Liver (tissue), 9 donors: ENCODE measurements around the gene SFXN3. TPM values are rescaled to one million over a fixed set of nuclear protein-coding genes. Genes with fewer than 3 reads are reported as not detected.

Experiments
- DNase-seq: peaks from one replicate; pipeline ENCODE4 v3.0.0-alpha.2; 2017; ENCODE audit warnings: low spot score
- H3K27ac ChIP-seq, 2 donors: one replicate each; pipeline ENCODE4 v1.7.0; 2013; ENCODE audit warnings: inconsistent platforms in 2 of 2, low read length in 2 of 2, control low read depth in 1 of 2, low read depth in 1 of 2, mild to moderate bottlenecking in 1 of 2
- H3K27me3 ChIP-seq, 4 donors: one replicate each; pipeline versions ENCODE4 v1.6.1 to v1.7.0; 2013; ENCODE audit warnings: low read length in 3 of 4, inconsistent platforms in 1 of 4, mild to moderate bottlenecking in 1 of 4, moderate library complexity in 1 of 4; ENCODE audit not compliant: control insufficient read depth in 4 of 4, insufficient read depth in 4 of 4
- H3K36me3 ChIP-seq, 4 donors: one replicate each; pipeline versions ENCODE4 v1.6.1 to v1.7.0; 2013; ENCODE audit warnings: low read length in 3 of 4, mild to moderate bottlenecking in 3 of 4, low read depth in 1 of 4, moderate library complexity in 1 of 4; ENCODE audit not compliant: control insufficient read depth in 4 of 4, insufficient read depth in 3 of 4
- H3K4me1 ChIP-seq, 4 donors: one replicate each; pipeline versions ENCODE4 v1.6.1 to v1.7.0; 2013; ENCODE audit warnings: low read length in 3 of 4, mild to moderate bottlenecking in 3 of 4, moderate library complexity in 1 of 4; ENCODE audit not compliant: control insufficient read depth in 4 of 4, insufficient read depth in 4 of 4
- H3K4me3 ChIP-seq, 3 donors: one replicate each; pipeline versions ENCODE4 v1.6.1 to v1.7.0; 2013; ENCODE audit warnings: low read length in 3 of 3, control low read depth in 1 of 3, low read depth in 1 of 3, mild to moderate bottlenecking in 1 of 3
- H3K9ac ChIP-seq, 2 donors: one replicate each; pipeline ENCODE4 v1.7.0; 2013; ENCODE audit warnings: low read length in 2 of 2, mild to moderate bottlenecking in 2 of 2, moderate library complexity in 2 of 2, control low read depth in 1 of 2, low read depth in 1 of 2
- H3K9me3 ChIP-seq, 4 donors: one replicate each; pipeline versions ENCODE4 v1.6.1 to v1.7.0; 2013; ENCODE audit warnings: low read length in 3 of 4; ENCODE audit not compliant: control insufficient read depth in 4 of 4
- EGR1 ChIP-seq, 2 donors: IDR thresholded peaks; 2 replicates each; pipeline ENCODE4 v1.6.1; 2016 to 2018; ENCODE audit warnings: antibody characterized with exemption in 2 of 2, low read depth in 2 of 2
- FOXA1 ChIP-seq: IDR thresholded peaks from 2 replicates; pipeline ENCODE4 v1.6.1; 2016; ENCODE audit warnings: antibody characterized with exemption
- FOXA2 ChIP-seq: IDR thresholded peaks from 2 replicates; pipeline ENCODE4 v1.6.1; 2016; ENCODE audit warnings: antibody characterized with exemption
- GABPA ChIP-seq, 2 donors: IDR thresholded peaks in 1 of 2; conservative IDR thresholded peaks in 1 of 2; 2 replicates each; pipeline ENCODE4 v1.6.1; 2016; ENCODE audit warnings: antibody characterized with exemption in 2 of 2, mild to moderate bottlenecking in 1 of 2, moderate library complexity in 1 of 2
- HNF4A ChIP-seq, 2 donors: conservative IDR thresholded peaks; 2 replicates each; pipeline ENCODE4 v1.6.1; 2016; ENCODE audit warnings: antibody characterized with exemption in 2 of 2, mild to moderate bottlenecking in 2 of 2
- HNF4G ChIP-seq: IDR thresholded peaks from 2 replicates; pipeline ENCODE4 v1.6.1; 2016; ENCODE audit warnings: antibody characterized with exemption
- JUND ChIP-seq, 2 donors: IDR thresholded peaks; 2 replicates each; pipeline ENCODE4 v1.6.1; 2016; ENCODE audit warnings: antibody characterized with exemption in 2 of 2
- NR2F2 ChIP-seq: IDR thresholded peaks from 2 replicates; pipeline ENCODE4 v1.6.1; 2016; ENCODE audit warnings: antibody characterized with exemption
- RAD21 ChIP-seq, 2 donors: IDR thresholded peaks; 2 replicates each; pipeline ENCODE4 v1.6.1; 2016; ENCODE audit warnings: antibody characterized with exemption in 2 of 2, mild to moderate bottlenecking in 2 of 2
- RXRA ChIP-seq, 2 donors: IDR thresholded peaks; 2 replicates each; pipeline ENCODE4 v1.6.1; 2017 to 2018; ENCODE audit warnings: antibody characterized with exemption in 2 of 2, mild to moderate bottlenecking in 1 of 2
- SP1 ChIP-seq: IDR thresholded peaks from 2 replicates; pipeline ENCODE4 v1.6.1; 2018; ENCODE audit warnings: antibody characterized with exemption, mild to moderate bottlenecking
- TAF1 ChIP-seq: conservative IDR thresholded peaks from 2 replicates; pipeline ENCODE4 v1.6.1; 2016; ENCODE audit warnings: antibody characterized with exemption, mild to moderate bottlenecking
- YY1 ChIP-seq: IDR thresholded peaks from 2 replicates; pipeline ENCODE4 v1.6.1; 2016; ENCODE audit warnings: antibody characterized with exemption, mild to moderate bottlenecking
- WGBS: extraction: QIAGEN DNeasy Blood & Tissue Kit; methylation state at CpG from one replicate; pipeline ENCODE4 v1.1.7; 2013; 5-methylcytosine and 5-hydroxymethylcytosine counted together
- polyA plus RNA-seq, 2 donors: library from polyadenylated mRNA; stranded (reverse) in 1 of 2; unstranded in 1 of 2; fragments of 200-250 nt in 1 of 2; fragments of >200 nt in 1 of 2; fragmentation: Nextera tagmentation in 1 of 2; extraction: Ambion mirVana in 1 of 2; gene quantifications; one replicate each; pipeline versions ENCODE4 v1.2.1 to v1.2.3, GENCODE V29; 2013 to 2015
- total RNA-seq, 2 donors: library from RNA; depleted of rRNA; stranded (reverse); fragments of >200 nt; gene quantifications; one replicate each; pipeline ENCODE4 v1.2.3, GENCODE V29; 2014
- TF ChIP-seq, protein P1 (sequence below): IDR thresholded peaks from 2 replicates; pipeline ENCODE4 v1.6.1; 2016; ENCODE audit warnings: antibody characterized with exemption, mild to moderate bottlenecking
- TF ChIP-seq, protein P2 (sequence below): fragments of 150-350 bp; IDR thresholded peaks from 2 replicates; pipeline ENCODE4 v1.5.1; 2017; ENCODE audit warnings: improper control_type of control experiment, low read depth, low read length; ENCODE audit not compliant: missing input control
- TF ChIP-seq, protein P3 (sequence below): IDR thresholded peaks from 2 replicates; pipeline ENCODE4 v1.6.1; 2016; ENCODE audit warnings: antibody characterized with exemption
- TF ChIP-seq, protein P4 (sequence below): IDR thresholded peaks from 2 replicates; pipeline ENCODE4 v1.6.1; 2016; ENCODE audit warnings: antibody characterized with exemption
- TF ChIP-seq, protein P5 (sequence below): IDR thresholded peaks from 2 replicates; pipeline ENCODE4 v1.6.1; 2016; ENCODE audit warnings: antibody characterized with exemption
- donor health status: healthy.
- donor health status: healthy.
- donor health status: healthy.
- donor health status: healthy.
- donor health status: healthy.

Gene SFXN3, protein sequence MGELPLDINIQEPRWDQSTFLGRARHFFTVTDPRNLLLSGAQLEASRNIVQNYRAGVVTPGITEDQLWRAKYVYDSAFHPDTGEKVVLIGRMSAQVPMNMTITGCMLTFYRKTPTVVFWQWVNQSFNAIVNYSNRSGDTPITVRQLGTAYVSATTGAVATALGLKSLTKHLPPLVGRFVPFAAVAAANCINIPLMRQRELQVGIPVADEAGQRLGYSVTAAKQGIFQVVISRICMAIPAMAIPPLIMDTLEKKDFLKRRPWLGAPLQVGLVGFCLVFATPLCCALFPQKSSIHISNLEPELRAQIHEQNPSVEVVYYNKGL
- total RNA-seq (10 to 100 TPM in 1 of 2 donors, 1 to 10 TPM in 1; 8.9 to 11.1 TPM), polyA plus RNA-seq (1 to 10 TPM; 1.7 to 3.8 TPM)

DNA sequence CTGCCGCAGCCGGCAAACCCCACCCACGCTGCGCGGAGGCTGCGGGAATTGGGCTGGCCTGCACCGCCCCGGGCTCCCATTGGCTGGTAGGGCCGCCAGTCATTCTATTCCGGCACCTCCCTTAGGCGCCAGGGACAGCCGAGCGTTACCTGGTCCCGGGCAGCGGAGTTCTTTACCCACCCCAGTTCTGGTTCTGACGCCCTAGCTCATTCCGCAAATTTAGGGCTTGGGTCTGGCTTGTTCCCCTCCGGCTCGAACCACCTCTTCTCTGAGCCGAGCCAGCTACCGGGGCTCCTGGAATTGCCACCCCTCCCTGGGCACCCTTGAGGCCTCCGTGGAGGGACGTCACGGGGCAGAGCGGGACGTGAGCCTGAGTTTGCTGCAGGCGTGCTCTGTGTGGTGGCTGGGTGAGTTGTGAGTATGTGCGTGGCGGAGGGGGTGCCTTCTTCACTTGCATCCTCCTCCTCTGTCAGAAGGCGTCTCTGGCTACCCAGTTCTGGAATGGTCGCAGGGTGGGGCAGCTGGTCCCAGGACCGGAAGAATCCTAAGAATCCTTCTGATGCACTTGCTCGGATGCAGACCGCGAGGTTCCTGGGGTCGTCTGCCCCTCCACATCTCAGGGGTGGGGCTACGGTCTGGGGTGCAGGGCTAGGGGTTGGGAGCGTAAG is at the start of gene SFXN3, which contains the start of gene PDZD7:
TSS of gene SFXN3 (plus strand) at position 107 of the 668 bp plus-strand sequence. CDS start 3,461 bp downstream, outside the sequence.
TSS of gene PDZD7 (minus strand) at position 2 of the 668 bp plus-strand sequence. CDS start 910 bp downstream, outside the sequence.
- Histone ChIP-seq H3K27me3 (no peaks in the 10 kb centered on the region), H3K36me3 (peaks cover 0 to 3% (median under 1%) of the 10 kb centered on the region in 4 donors), H3K9me3 (no peaks in the 10 kb centered on the region), H3K9ac (peak within 1 kb of the TSS in 1 of 2 donors; percentile 60), H3K4me1 (peaks cover 4 to 24% (median 18%) of the 10 kb centered on the region in 4 donors), H3K27ac (peak within 1 kb of the TSS; percentile 73 to 87), H3K4me3 (peak within 1 kb of the TSS; percentile 60 to 83 (median 67))
- TF ChIP-seq JUND (IDR thresholded peaks at IDR 0.05), result no peak
- TF ChIP-seq, protein P1, sequence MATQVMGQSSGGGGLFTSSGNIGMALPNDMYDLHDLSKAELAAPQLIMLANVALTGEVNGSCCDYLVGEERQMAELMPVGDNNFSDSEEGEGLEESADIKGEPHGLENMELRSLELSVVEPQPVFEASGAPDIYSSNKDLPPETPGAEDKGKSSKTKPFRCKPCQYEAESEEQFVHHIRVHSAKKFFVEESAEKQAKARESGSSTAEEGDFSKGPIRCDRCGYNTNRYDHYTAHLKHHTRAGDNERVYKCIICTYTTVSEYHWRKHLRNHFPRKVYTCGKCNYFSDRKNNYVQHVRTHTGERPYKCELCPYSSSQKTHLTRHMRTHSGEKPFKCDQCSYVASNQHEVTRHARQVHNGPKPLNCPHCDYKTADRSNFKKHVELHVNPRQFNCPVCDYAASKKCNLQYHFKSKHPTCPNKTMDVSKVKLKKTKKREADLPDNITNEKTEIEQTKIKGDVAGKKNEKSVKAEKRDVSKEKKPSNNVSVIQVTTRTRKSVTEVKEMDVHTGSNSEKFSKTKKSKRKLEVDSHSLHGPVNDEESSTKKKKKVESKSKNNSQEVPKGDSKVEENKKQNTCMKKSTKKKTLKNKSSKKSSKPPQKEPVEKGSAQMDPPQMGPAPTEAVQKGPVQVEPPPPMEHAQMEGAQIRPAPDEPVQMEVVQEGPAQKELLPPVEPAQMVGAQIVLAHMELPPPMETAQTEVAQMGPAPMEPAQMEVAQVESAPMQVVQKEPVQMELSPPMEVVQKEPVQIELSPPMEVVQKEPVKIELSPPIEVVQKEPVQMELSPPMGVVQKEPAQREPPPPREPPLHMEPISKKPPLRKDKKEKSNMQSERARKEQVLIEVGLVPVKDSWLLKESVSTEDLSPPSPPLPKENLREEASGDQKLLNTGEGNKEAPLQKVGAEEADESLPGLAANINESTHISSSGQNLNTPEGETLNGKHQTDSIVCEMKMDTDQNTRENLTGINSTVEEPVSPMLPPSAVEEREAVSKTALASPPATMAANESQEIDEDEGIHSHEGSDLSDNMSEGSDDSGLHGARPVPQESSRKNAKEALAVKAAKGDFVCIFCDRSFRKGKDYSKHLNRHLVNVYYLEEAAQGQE, result no peak
- no peak for TF ChIP-seq RXRA (IDR thresholded peaks at IDR 0.05)
- TF ChIP-seq EGR1 (IDR thresholded peaks at IDR 0.05; ENCODE audit: low read depth in 2 of 2), result peak; percentile 67 to 72
- peak in 1 of 2 donors; percentile 15 for TF ChIP-seq GABPA (IDR thresholded peaks at IDR 0.05 in 1 of 2, conservative IDR thresholded peaks at IDR 0.05 in 1 of 2)
- TF ChIP-seq, protein P2, sequence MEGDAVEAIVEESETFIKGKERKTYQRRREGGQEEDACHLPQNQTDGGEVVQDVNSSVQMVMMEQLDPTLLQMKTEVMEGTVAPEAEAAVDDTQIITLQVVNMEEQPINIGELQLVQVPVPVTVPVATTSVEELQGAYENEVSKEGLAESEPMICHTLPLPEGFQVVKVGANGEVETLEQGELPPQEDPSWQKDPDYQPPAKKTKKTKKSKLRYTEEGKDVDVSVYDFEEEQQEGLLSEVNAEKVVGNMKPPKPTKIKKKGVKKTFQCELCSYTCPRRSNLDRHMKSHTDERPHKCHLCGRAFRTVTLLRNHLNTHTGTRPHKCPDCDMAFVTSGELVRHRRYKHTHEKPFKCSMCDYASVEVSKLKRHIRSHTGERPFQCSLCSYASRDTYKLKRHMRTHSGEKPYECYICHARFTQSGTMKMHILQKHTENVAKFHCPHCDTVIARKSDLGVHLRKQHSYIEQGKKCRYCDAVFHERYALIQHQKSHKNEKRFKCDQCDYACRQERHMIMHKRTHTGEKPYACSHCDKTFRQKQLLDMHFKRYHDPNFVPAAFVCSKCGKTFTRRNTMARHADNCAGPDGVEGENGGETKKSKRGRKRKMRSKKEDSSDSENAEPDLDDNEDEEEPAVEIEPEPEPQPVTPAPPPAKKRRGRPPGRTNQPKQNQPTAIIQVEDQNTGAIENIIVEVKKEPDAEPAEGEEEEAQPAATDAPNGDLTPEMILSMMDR, result no peak
- no peak for TF ChIP-seq HNF4A (conservative IDR thresholded peaks at IDR 0.05)
- no peak for TF ChIP-seq RAD21 (IDR thresholded peaks at IDR 0.05)
- TF ChIP-seq, protein P3, sequence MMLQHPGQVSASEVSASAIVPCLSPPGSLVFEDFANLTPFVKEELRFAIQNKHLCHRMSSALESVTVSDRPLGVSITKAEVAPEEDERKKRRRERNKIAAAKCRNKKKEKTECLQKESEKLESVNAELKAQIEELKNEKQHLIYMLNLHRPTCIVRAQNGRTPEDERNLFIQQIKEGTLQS, result no peak
- TF ChIP-seq, protein P4, sequence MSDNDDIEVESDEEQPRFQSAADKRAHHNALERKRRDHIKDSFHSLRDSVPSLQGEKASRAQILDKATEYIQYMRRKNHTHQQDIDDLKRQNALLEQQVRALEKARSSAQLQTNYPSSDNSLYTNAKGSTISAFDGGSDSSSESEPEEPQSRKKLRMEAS, result no peak
- TF ChIP-seq YY1, result peak; percentile 21
- TF ChIP-seq TAF1, result no peak
- TF ChIP-seq SP1, result peak; percentile 89
- TF ChIP-seq NR2F2, result no peak
- TF ChIP-seq FOXA2, result no peak
- TF ChIP-seq, protein P5, sequence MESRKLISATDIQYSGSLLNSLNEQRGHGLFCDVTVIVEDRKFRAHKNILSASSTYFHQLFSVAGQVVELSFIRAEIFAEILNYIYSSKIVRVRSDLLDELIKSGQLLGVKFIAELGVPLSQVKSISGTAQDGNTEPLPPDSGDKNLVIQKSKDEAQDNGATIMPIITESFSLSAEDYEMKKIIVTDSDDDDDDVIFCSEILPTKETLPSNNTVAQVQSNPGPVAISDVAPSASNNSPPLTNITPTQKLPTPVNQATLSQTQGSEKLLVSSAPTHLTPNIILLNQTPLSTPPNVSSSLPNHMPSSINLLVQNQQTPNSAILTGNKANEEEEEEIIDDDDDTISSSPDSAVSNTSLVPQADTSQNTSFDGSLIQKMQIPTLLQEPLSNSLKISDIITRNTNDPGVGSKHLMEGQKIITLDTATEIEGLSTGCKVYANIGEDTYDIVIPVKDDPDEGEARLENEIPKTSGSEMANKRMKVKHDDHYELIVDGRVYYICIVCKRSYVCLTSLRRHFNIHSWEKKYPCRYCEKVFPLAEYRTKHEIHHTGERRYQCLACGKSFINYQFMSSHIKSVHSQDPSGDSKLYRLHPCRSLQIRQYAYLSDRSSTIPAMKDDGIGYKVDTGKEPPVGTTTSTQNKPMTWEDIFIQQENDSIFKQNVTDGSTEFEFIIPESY, result no peak
- TF ChIP-seq HNF4G, result no peak
- TF ChIP-seq FOXA1, result no peak
- peak; percentile 96 for DNase-seq
- WGBS, result under 1% methylated on average over 38 of the region's 38 CpGs
